ENCODE results near the gene FOLR3.
"Not testable (repeated sequence)": the region's sequence is repeated elsewhere in the genome, so short reads cannot be mapped to it uniquely, and the experiment has no call there.

The FOLR3 gene

GRCh38 chr11:72123117-72123653, 12.3 kb upstream of the FOLR3 start:
- no peak for DNase-seq (ENCODE audit: low spot score)

GRCh38 chr11:72124046-72124445, 11.5 kb upstream of the FOLR3 start:
- DNase-seq (ENCODE audit: low spot score), result no peak

DNA sequence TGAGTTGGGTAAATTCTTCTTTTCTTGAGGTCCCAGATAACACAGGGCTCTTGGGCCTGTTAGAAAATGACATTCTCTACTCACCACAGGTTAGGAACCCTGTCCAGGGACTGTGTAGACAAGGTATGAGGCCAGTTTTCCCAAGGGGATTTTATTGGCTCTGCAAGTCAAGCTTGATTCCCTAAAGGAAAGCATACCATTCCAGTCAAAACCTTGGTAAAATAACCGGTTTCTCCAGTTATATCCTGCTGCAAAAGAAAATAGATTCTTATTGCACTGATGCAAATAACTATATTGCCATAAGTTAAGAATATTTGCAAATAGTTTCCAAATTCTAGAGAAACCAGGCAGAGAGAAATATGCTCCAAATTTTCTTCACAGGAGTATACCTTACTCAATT, 9.6 kb upstream of the FOLR3 start:
- no peak for DNase-seq (ENCODE audit: low spot score)

GRCh38 chr11:72127923-72128322, 7.6 kb upstream of the FOLR3 start:
- no peak for DNase-seq (ENCODE audit: low spot score)

GRCh38 chr11:72129381-72129780, 6.1 kb upstream of the FOLR3 start:
- DNase-seq (ENCODE audit: low spot score), result no peak

GRCh38 chr11:72132646-72133045, 2.9 kb upstream of the FOLR3 start:
- DNase-seq (ENCODE audit: low spot score), result no peak

GRCh38 chr11:72135891-72136683, 562 bp downstream of the FOLR3 start:
- no peak for DNase-seq (ENCODE audit: low spot score)

DNA sequence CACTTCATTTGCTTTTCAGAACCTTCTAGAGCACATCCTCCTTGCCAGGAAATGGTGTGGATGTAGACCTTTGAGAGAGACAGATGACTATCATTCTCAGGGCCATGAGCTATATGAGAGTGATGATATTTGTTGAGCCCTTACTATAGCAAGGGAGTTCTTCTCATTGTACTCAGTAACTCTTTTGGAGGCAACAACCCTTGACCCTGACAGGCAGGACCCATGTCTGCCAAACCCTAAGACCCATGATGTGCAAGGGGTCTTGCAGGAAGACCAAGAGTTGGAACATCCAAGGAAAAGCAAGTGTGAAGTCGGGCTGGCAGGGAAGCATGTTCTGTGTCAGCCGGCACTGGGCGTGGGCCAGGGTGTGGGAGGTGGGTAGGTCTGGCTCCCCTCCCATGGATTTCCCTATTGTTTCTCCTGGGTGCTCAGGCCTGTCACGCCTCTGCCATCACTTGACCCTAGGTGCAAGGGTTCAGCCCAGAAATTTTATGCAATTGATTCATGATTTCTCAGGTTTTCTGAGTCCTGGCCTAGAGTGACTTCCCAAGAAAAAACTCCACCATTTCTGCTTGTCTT, 1.2 kb downstream of the FOLR3 start:
- DNase-seq (ENCODE audit: low spot score), result no peak

DNA sequence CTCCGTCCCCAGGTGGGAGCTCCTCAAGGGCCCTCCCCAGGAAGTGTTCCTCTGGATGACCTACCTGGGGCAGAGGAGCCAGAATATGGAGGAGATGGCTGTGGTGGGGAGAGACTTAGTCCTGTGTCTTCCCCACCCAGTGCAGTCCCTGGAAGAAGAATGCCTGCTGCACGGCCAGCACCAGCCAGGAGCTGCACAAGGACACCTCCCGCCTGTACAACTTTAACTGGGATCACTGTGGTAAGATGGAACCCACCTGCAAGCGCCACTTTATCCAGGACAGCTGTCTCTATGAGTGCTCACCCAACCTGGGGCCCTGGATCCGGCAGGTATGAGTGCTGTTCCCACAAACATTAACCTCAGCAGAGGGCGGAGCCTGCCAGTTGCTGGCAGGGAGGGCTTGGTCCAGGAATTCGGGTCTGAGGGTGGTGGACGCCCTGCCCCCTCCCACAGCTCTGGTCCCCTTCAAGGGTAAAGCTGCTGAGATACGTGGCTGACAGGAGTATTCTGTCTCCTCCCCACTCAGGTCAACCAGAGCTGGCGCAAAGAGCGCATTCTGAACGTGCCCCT, 3.4 kb downstream of the FOLR3 start:
- no peak for DNase-seq (ENCODE audit: low spot score)

DNA sequence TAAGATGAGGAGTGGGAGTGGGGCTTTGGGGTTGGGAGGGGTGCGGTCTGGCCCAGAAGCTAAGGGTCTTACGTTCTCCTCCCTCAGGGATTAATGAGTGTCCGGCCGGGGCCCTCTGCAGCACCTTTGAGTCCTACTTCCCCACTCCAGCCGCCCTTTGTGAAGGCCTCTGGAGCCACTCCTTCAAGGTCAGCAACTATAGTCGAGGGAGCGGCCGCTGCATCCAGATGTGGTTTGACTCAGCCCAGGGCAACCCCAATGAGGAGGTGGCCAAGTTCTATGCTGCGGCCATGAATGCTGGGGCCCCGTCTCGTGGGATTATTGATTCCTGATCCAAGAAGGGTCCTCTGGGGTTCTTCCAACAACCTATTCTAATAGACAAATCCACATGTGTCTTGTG, 4.0 kb downstream of the FOLR3 start:
- no peak for DNase-seq (ENCODE audit: low spot score)

DNA sequence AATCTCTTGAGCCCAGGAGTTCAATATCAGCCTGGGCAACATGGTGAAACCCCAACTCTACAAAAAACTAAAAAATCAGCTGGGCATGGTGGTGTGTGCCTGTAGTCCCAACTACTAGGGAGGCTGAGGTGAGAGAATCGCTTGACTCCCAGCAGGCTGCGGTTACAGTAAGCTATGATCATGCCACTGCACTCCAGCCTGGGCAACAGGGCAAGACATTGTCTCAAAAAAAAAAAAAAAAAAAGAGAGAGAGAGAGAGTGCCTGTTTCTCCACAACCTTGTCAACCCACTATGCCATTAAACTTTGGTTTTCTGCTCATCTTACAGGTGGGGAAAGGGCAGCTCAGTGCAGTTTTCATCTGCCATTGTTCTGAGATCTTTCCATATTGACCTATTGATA, 5.1 kb downstream of the FOLR3 start:
- no peak for DNase-seq (ENCODE audit: low spot score)

DNA sequence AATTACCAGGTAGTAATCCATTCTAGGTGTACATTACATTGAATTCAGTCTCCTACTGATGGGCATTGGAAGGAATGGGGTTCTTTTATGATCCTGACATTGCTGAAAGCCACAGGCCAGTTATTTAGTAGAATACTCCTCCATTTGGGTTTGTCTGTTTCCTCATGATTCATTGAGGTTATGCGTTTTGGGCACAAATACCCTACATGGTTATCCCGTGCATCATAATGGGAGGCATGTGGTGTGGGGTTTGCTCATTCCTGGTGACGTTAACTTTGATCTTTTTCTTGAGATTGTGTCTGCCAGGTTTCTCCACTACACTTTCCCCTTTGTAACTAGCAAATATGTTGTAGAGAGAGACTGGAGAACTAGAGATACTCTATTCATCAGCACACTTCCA, 5.5 kb downstream of the FOLR3 start:
- no peak for DNase-seq (ENCODE audit: low spot score)

GRCh38 chr11:72142086-72142485, 6.6 kb downstream of the FOLR3 start:
- not testable (repeated sequence) for DNase-seq (ENCODE audit: low spot score)

GRCh38 chr11:72142543-72142942, 7.0 kb downstream of the FOLR3 start:
- not testable (repeated sequence) for DNase-seq (ENCODE audit: low spot score)

GRCh38 chr11:72144807-72145565, 9.5 kb downstream of the FOLR3 start:
- DNase-seq (ENCODE audit: low spot score), result no peak

GRCh38 chr11:72146625-72147024, 11.1 kb downstream of the FOLR3 start:
- no peak for DNase-seq (ENCODE audit: low spot score)

- DNase-seq (ENCODE audit: low spot score), result no peak
These were observed 15.4 kb downstream of the FOLR3 start for GRCh38 chr11:72150882-72151281.

GRCh38 chr11:72153874-72154273, 18.3 kb downstream of the FOLR3 start:
- DNase-seq (ENCODE audit: low spot score), result not testable (repeated sequence)

GRCh38 chr11:72154816-72155215, 19.3 kb downstream of the FOLR3 start:
- DNase-seq (ENCODE audit: low spot score), result no peak

GRCh38 chr11:72155751-72156150, 20.2 kb downstream of the FOLR3 start:
- DNase-seq (ENCODE audit: low spot score), result no peak

DNA sequence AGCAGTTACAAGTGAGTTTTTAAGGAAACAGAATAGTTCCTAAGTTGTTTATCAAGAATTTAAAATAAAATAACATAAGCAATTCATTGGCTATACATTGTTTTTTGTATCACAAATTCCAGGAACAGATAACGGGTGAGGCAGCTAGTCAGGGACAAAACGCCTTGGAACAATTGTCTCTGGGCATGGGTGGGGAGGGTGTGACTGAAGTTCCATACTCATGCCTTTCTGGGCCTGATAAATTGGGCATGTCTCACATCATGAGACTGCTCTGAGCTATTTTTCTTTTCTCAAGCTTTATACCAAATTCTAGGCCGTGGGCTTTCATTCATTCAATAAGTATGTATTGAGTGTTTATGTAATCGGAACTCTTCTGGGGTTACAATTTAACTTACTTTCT, 21.6 kb downstream of the FOLR3 start:
- no peak for DNase-seq (ENCODE audit: low spot score)

DNA sequence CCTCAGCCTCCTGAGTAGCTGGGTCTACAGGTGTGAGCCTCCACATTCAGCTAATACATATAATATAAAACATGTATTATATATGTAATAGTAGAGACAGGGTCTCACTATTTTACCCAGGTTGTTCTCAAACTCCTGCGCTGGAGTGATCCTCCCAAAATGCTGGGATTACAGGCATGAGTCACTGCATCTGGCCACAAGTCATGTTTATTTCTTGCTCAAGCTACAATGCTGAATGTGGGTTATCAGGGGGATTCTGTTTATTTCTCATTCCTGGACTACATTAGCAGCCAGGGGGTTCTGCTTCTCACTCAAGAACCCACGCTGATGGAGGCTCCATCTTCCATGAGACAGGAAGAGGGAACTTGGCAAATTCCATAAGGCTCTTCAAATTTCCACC, 24.8 kb downstream of the FOLR3 start:
- DNase-seq (ENCODE audit: low spot score), result no peak
